Measurements from ENCODE around the gene HNRNPH3.

DNA sequence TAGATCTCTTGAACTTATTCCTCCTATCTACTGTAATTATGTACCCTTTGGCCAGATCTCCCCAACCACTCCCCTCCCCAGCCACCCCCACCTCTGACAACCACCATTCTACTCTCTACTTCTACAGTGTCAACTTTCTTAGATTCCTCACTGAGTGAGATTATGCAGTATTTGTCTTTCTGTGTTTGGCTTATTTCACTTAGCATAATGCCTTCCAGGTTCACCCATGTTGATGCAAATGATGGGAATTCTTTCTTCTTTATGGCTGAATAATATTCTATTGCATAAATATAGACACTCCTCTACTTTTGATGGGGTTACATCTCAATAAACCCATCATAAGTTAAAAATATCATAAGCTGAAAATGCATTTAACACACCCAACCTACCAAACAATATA lies 21.3 kb upstream of the HNRNPH3 start:
- TF ChIP-seq EZH2 (IDR thresholded peaks at IDR 0.05; ENCODE audit: borderline replicate concordance, low read length) = no peak
- TF ChIP-seq, protein P1, sequence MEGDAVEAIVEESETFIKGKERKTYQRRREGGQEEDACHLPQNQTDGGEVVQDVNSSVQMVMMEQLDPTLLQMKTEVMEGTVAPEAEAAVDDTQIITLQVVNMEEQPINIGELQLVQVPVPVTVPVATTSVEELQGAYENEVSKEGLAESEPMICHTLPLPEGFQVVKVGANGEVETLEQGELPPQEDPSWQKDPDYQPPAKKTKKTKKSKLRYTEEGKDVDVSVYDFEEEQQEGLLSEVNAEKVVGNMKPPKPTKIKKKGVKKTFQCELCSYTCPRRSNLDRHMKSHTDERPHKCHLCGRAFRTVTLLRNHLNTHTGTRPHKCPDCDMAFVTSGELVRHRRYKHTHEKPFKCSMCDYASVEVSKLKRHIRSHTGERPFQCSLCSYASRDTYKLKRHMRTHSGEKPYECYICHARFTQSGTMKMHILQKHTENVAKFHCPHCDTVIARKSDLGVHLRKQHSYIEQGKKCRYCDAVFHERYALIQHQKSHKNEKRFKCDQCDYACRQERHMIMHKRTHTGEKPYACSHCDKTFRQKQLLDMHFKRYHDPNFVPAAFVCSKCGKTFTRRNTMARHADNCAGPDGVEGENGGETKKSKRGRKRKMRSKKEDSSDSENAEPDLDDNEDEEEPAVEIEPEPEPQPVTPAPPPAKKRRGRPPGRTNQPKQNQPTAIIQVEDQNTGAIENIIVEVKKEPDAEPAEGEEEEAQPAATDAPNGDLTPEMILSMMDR (IDR thresholded peaks at IDR 0.05; ENCODE audit: low read length) = no peak
